ENCODE data around the gene ASTN2. TPM values are rescaled to one million over a fixed set of nuclear protein-coding genes. Genes with fewer than 3 reads are reported as not detected.

The ASTN2 gene
- total RNA-seq, 4 donors from 2014 or later, result 4.0 to 7.0 (median 4.9) TPM

GRCh38 chr9:117017414-117017985, 397.4 kb downstream of the ASTN2 start:
- Histone ChIP-seq H3K27ac (no peak overlapping the region), H3K27me3 (peaks cover 5% of the 10 kb centered on the region), H3K9me3 (peaks cover 0 to 5% (median 0%) of the 10 kb centered on the region in 3 donors), H3K4me3 (no peak overlapping the region), H3K4me1 (no peaks in the 10 kb centered on the region), H3K36me3 (no peaks in the 10 kb centered on the region)
- WGBS, 2 donors (ENCODE audit: low coverage in 1 of 2), result 0 to 36% methylated on average over 1 to 3 of the region's 3 CpGs
- no peak for TF ChIP-seq CTCF (IDR thresholded peaks at IDR 0.05)
- no peak for TF ChIP-seq POLR2AphosphoS5 (IDR thresholded peaks at IDR 0.05)
- TF ChIP-seq EP300 (IDR thresholded peaks at IDR 0.05), result no peak
- no peak for TF ChIP-seq POLR2A (IDR thresholded peaks at IDR 0.05)
- ATAC-seq, result no peak

GRCh38 chr9:117014061-117014460, 400.8 kb downstream of the ASTN2 start:
- Histone ChIP-seq H3K36me3 (no peaks in the 10 kb centered on the region), H3K4me1 (no peaks in the 10 kb centered on the region), H3K27ac (no peak overlapping the region), H3K4me3 (no peak overlapping the region), H3K9me3 (peaks cover 0 to 5% (median 0%) of the 10 kb centered on the region in 3 donors), H3K27me3 (peaks cover 5% of the 10 kb centered on the region)
- no peak for TF ChIP-seq CTCF (IDR thresholded peaks at IDR 0.05)
- TF ChIP-seq POLR2AphosphoS5 (IDR thresholded peaks at IDR 0.05), result no peak
- TF ChIP-seq EP300 (IDR thresholded peaks at IDR 0.05), result no peak
- TF ChIP-seq POLR2A (IDR thresholded peaks at IDR 0.05), result no peak
- 86 to 94% methylated on average over 2 to 4 of the region's 4 CpGs for WGBS, 2 donors (ENCODE audit: low coverage in 1 of 2)
- ATAC-seq, result no peak

- Histone ChIP-seq H3K4me3 (no peak overlapping the region), H3K27ac (no peak overlapping the region), H3K36me3 (no peaks in the 10 kb centered on the region), H3K4me1 (no peaks in the 10 kb centered on the region), H3K9me3 (peaks cover 0 to 5% (median 0%) of the 10 kb centered on the region in 3 donors), H3K27me3 (peaks cover 5% of the 10 kb centered on the region)
- TF ChIP-seq POLR2AphosphoS5 (IDR thresholded peaks at IDR 0.05) (no peak), POLR2A (IDR thresholded peaks at IDR 0.05) (no peak), CTCF (IDR thresholded peaks at IDR 0.05) (no peak), EP300 (IDR thresholded peaks at IDR 0.05) (no peak)
- WGBS, 2 donors (ENCODE audit: low coverage in 1 of 2), result 43 to 67% methylated on average over 1 to 4 of the region's 4 CpGs
- ATAC-seq, result no peak
Observed at GRCh38 chr9:117013440-117013995, 401.3 kb downstream of the ASTN2 start.

- no peaks in the 10 kb centered on the region for H3K4me1 ChIP-seq
- TF ChIP-seq CTCF (IDR thresholded peaks at IDR 0.05), result no peak
- TF ChIP-seq POLR2AphosphoS5 (IDR thresholded peaks at IDR 0.05), result no peak
- no peak for TF ChIP-seq POLR2A (IDR thresholded peaks at IDR 0.05)
- TF ChIP-seq EP300 (IDR thresholded peaks at IDR 0.05), result no peak
- H3K36me3 ChIP-seq, result no peaks in the 10 kb centered on the region
- no peak overlapping the region for H3K4me3 ChIP-seq
- peaks cover 0 to 3% (median 0%) of the 10 kb centered on the region in 3 donors for H3K9me3 ChIP-seq
- no peak for ATAC-seq
- peaks cover 5% of the 10 kb centered on the region for H3K27me3 ChIP-seq
- H3K27ac ChIP-seq, result no peak overlapping the region
Observed at GRCh38 chr9:117010061-117010460, 404.8 kb downstream of the ASTN2 start.

GRCh38 chr9:117008876-117009275, 406.0 kb downstream of the ASTN2 start:
- H3K27ac ChIP-seq, result no peak overlapping the region
- TF ChIP-seq POLR2A (IDR thresholded peaks at IDR 0.05) (no peak), CTCF (IDR thresholded peaks at IDR 0.05) (no peak), EP300 (IDR thresholded peaks at IDR 0.05) (no peak), POLR2AphosphoS5 (IDR thresholded peaks at IDR 0.05) (no peak)
- H3K4me1 ChIP-seq, result no peaks in the 10 kb centered on the region
- no peak overlapping the region for H3K4me3 ChIP-seq
- H3K27me3 ChIP-seq, result no peaks in the 10 kb centered on the region
- no peak for ATAC-seq
- no peaks in the 10 kb centered on the region for H3K36me3 ChIP-seq
- WGBS, 2 donors (ENCODE audit: low coverage in 1 of 2), result 56% methylated on average over 2 of the region's 2 CpGs
- H3K9me3 ChIP-seq, result no peaks in the 10 kb centered on the region
